Measurements from ENCODE around the gene FRYL. TPM values are rescaled to one million over a fixed set of nuclear protein-coding genes. Genes with fewer than 3 reads are reported as not detected.

The FRYL gene
- total RNA-seq, 2 donors from 2014 or later: 29.7 to 47.0 TPM

DNA sequence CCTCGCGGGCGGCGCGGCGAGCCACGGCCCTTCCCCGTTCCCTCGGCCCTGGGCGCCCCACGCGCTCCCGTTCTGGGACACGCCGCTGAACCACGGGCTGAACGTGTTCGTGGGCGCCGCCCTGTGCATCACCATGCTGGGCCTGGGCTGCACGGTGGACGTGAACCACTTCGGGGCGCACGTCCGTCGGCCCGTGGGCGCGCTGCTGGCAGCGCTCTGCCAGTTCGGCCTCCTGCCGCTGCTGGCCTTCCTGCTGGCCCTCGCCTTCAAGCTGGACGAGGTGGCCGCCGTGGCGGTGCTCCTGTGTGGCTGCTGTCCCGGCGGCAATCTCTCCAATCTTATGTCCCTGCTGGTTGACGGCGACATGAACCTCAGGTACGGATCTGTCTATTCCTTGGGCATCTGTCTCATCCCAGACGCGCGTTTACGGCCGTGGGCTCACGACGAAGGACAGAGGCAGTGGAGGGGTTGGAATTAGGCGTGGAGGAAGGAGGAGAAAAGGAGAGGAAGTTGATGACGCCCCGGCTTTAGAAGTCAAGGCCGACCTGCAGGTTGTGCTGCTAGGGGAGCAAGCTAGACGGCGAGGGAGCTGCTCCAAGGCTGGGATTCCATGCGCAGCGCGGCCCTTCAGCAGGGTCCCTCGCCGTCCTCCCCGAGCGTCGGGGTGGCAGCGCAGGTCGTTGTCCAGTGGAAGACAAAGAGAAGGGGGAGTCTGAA lies 296.1 kb downstream of the FRYL start:
- no peaks in the 10 kb centered on the region for H3K9me3 ChIP-seq
- H3K4me1 ChIP-seq: peaks cover 7% of the 10 kb centered on the region
- H3K36me3 ChIP-seq (replicated peaks in 1 of 2; ENCODE audit: insufficient read depth in 1 of 2, low read depth in 2 of 2): no peaks in the 10 kb centered on the region
- no peak overlapping the region for H3K4me3 ChIP-seq
- no peak for TF ChIP-seq POLR2A (IDR thresholded peaks at IDR 0.05)
- TF ChIP-seq, protein P1, sequence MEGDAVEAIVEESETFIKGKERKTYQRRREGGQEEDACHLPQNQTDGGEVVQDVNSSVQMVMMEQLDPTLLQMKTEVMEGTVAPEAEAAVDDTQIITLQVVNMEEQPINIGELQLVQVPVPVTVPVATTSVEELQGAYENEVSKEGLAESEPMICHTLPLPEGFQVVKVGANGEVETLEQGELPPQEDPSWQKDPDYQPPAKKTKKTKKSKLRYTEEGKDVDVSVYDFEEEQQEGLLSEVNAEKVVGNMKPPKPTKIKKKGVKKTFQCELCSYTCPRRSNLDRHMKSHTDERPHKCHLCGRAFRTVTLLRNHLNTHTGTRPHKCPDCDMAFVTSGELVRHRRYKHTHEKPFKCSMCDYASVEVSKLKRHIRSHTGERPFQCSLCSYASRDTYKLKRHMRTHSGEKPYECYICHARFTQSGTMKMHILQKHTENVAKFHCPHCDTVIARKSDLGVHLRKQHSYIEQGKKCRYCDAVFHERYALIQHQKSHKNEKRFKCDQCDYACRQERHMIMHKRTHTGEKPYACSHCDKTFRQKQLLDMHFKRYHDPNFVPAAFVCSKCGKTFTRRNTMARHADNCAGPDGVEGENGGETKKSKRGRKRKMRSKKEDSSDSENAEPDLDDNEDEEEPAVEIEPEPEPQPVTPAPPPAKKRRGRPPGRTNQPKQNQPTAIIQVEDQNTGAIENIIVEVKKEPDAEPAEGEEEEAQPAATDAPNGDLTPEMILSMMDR (IDR thresholded peaks at IDR 0.05): no peak
- H3K27me3 ChIP-seq: peaks cover 0 to 10% of the 10 kb centered on the region in 2 donors
- ATAC-seq (peak; percentile 27), DNase-seq (no peak)
- intact Hi-C loops (cut with DNase I): no loop called here
- WGBS, 2 donors: 7 to 22% methylated on average over 19 to 66 of the region's 66 CpGs
- no peak overlapping the region for H3K27ac ChIP-seq

DNA sequence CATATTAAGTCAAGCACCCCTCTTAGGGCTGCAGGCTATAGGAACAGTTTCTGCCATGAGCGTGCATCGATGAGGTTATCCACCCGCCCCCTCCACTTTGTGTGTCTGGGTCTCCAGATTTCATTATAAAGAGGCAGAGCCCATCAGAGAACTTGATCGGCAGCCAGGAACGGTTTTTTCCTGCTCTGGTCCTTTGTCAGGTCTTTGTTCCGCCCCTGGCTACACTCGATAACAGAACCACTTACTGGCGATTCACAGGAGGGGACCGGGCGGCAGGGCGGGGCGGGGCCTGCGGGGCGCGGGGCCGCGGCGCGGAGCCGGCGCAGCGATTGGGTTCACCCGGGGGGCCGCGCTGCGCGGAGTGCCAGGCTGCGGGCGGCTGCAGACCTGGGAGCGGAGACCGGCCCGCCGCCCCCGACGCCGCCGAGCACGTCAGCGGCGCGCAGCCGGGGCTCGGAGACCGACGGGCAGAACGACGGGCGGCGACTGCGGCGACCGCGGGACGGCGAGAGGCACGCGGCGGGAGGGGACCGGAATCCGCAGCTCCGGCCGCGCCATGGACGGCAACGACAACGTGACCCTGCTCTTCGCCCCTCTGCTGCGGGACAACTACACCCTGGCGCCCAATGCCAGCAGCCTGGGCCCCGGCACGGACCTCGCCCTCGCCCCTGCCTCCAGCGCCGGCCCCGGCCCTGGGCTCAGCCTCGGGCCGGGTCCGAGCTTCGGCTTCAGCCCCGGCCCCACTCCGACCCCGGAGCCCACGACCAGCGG lies 296.9 kb downstream of the FRYL start, which contains the start of gene SLC10A4:
SLC10A4 (plus strand) TSS at position 338 of the 771 bp plus-strand sequence; CDS start at position 557, 219 bp downstream.
- H3K27me3 ChIP-seq: peaks cover 0 to 10% of the 10 kb centered on the region in 2 donors
- WGBS, 2 donors: 3 to 15% methylated on average over 6 to 85 of the region's 85 CpGs
- H3K27ac ChIP-seq: no peak within 1 kb of the TSS
- TF ChIP-seq, protein P1 (IDR thresholded peaks at IDR 0.05): no peak
- no peak for TF ChIP-seq POLR2A (IDR thresholded peaks at IDR 0.05)
- no peaks in the 10 kb centered on the region for H3K36me3 ChIP-seq (replicated peaks in 1 of 2; ENCODE audit: insufficient read depth in 1 of 2, low read depth in 2 of 2)
- DNase-seq (no peak), ATAC-seq (peak; percentile 35)
- H3K4me3 ChIP-seq: no peak within 1 kb of the TSS
- H3K4me1 ChIP-seq: peaks cover 7% of the 10 kb centered on the region
- intact Hi-C loops (cut with DNase I): no loop called here
- no peaks in the 10 kb centered on the region for H3K9me3 ChIP-seq

DNA sequence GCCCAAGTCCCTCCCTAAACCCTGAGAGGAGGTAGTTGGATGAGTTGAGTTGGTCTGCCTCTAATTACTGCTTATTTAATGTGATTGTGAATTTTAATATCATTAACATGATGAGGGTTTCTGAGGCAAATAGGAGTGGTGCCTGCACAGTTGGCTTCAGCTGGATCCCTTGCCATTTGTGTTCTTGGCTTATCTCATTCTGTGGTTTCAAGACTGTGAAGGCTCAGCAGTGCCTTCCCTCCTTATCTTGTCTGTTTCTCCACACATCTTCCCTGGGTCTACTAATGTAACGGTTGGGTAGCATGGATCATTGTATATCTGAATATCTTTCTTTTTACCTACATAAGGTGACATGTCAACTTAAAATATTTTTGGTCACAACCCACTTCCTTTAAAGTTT lies 298.5 kb downstream of the FRYL start:
- H3K36me3 ChIP-seq (replicated peaks in 1 of 2; ENCODE audit: insufficient read depth in 1 of 2, low read depth in 2 of 2): no peaks in the 10 kb centered on the region
- no peak overlapping the region for H3K27ac ChIP-seq
- 79 to 81% methylated on average over 1 of the region's 1 CpG for WGBS, 2 donors
- H3K9me3 ChIP-seq: no peaks in the 10 kb centered on the region
- DNase-seq (no peak), ATAC-seq (no peak)
- peaks cover 7% of the 10 kb centered on the region for H3K4me1 ChIP-seq
- TF ChIP-seq POLR2A (IDR thresholded peaks at IDR 0.05): no peak
- TF ChIP-seq, protein P1 (IDR thresholded peaks at IDR 0.05): no peak
- H3K4me3 ChIP-seq: no peak overlapping the region
- H3K27me3 ChIP-seq: peaks cover 0 to 10% of the 10 kb centered on the region in 2 donors
- intact Hi-C loops (cut with DNase I): no loop called here

DNA sequence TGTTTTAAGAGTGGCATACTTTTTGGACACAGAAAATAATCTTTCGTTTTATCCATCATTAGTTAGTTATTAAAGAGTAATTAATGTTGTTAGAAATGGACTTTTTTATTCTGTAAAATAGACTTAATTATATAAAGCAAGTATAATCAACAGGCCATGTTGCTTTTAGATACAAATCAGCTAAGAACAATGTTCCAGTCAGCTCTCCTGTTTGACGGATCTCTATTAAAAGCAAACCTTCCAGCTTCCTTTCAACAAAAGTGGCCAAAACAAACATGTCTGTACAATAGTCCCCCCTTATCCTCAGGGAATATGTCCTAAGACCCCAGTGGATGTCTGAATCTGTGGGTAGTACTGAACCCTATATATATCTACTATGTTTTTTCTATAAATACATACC lies 301.8 kb downstream of the FRYL start:
- Histone ChIP-seq H3K4me1 (peaks cover under 1% of the 10 kb centered on the region), H3K9me3 (no peaks in the 10 kb centered on the region), H3K36me3 (replicated peaks in 1 of 2; ENCODE audit: insufficient read depth in 1 of 2, low read depth in 2 of 2) (no peaks in the 10 kb centered on the region), H3K27me3 (peaks cover 0 to under 1% of the 10 kb centered on the region in 2 donors), H3K27ac (no peak overlapping the region), H3K4me3 (no peak overlapping the region)
- ATAC-seq (no peak), DNase-seq (no peak)
- intact Hi-C loops (cut with DNase I): no loop called here
- 45 to 55% methylated on average over 2 of the region's 2 CpGs for WGBS, 2 donors
- TF ChIP-seq, protein P1 (IDR thresholded peaks at IDR 0.05): no peak
- TF ChIP-seq POLR2A (IDR thresholded peaks at IDR 0.05): no peak
